ENCODE measurements around the gene GALNT1.

Gene GALNT1

GRCh38 chr18:35619464-35619863 lies 37.9 kb downstream of the GALNT1 start:
- no peak for DNase-seq

GRCh38 chr18:35619941-35620340 lies 38.4 kb downstream of the GALNT1 start:
- DNase-seq: no peak

- DNase-seq: no peak
These were observed 39.2 kb downstream of the GALNT1 start for GRCh38 chr18:35620765-35621164.

- no peak for DNase-seq
These were observed 41.7 kb downstream of the GALNT1 start for GRCh38 chr18:35623255-35623654.

GRCh38 chr18:35624146-35624545 lies 42.6 kb downstream of the GALNT1 start:
- no peak for DNase-seq

GRCh38 chr18:35625232-35625631 lies 43.7 kb downstream of the GALNT1 start:
- DNase-seq: no peak

- DNase-seq: no peak
These were observed 52.2 kb downstream of the GALNT1 start for GRCh38 chr18:35633761-35634160.

GRCh38 chr18:35634323-35634722 lies 52.8 kb downstream of the GALNT1 start:
- DNase-seq: no peak

- DNase-seq: no peak
These were observed 53.6 kb downstream of the GALNT1 start for GRCh38 chr18:35635170-35635569.

- DNase-seq: no peak
These were observed 55.7 kb downstream of the GALNT1 start for GRCh38 chr18:35637227-35637626.

- no peak for DNase-seq
These were observed 57.8 kb downstream of the GALNT1 start for GRCh38 chr18:35639296-35639695.

- DNase-seq: no peak
These were observed 59.9 kb downstream of the GALNT1 start for GRCh38 chr18:35641467-35641866.

- no peak for DNase-seq
These were observed 60.4 kb downstream of the GALNT1 start for GRCh38 chr18:35641916-35642315.

GRCh38 chr18:35642802-35643201 lies 61.3 kb downstream of the GALNT1 start:
- DNase-seq: no peak

- DNase-seq: no peak
These were observed 64.9 kb downstream of the GALNT1 start for GRCh38 chr18:35646449-35646848.

GRCh38 chr18:35653392-35654135 lies 72.0 kb downstream of the GALNT1 start:
- DNase-seq: no peak

- DNase-seq: no peak
These were observed 76.6 kb downstream of the GALNT1 start for GRCh38 chr18:35658112-35658511.

- no peak for DNase-seq
These were observed 80.1 kb downstream of the GALNT1 start for GRCh38 chr18:35661483-35662146.

GRCh38 chr18:35662293-35663062 lies 80.9 kb downstream of the GALNT1 start:
- DNase-seq: no peak

GRCh38 chr18:35671966-35672603 lies 90.5 kb downstream of the GALNT1 start:
- DNase-seq: no peak

- DNase-seq: no peak
These were observed 91.4 kb downstream of the GALNT1 start for GRCh38 chr18:35672897-35673296.

- no peak for DNase-seq
These were observed 92.1 kb downstream of the GALNT1 start for GRCh38 chr18:35673682-35674081.

- no peak for DNase-seq
These were observed 98.6 kb downstream of the GALNT1 start for GRCh38 chr18:35680139-35680551.
